ENCODE data around the gene KRT24. TPM values are rescaled to one million over a fixed set of nuclear protein-coding genes. Genes with fewer than 3 reads are reported as not detected.

Gene KRT24
- total and polyA plus RNA-seq, 2 of the 4 experiments (the other 2 are of a cell fraction): not detected

DNA sequence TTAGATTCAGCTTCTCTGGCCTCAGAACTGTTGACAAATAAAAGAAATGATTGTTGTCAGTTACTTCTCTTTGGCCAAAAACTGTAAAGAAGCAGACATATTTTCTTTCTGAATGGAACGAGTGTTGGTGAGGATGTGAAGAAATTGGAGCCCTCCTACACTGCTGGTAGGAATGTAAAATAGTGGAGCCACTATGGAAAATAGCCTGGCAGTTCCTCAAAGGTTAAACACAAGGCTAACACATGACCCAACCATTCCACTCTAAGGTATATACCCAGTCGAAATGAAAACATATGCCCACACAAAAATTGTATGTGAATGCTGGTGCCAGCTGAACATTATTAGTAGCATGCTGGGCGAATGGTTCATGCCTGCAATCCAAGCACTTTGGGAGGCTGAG lies 14.2 kb upstream of the KRT24 start:
- Histone ChIP-seq H2AK5ac (ENCODE audit: low read depth, low read length) (no peak overlapping the region), H2AK9ac (replicated peaks; ENCODE audit: low read depth, low read length, poor library complexity) (no peak overlapping the region), H4K5ac (ENCODE audit: low read depth, low read length) (no peak overlapping the region), H2BK20ac (ENCODE audit: low read depth, low read length) (no peak overlapping the region), H3K9ac (ENCODE audit: low read depth, low read length) (no peak overlapping the region), H4K91ac (ENCODE audit: insufficient read depth, low read depth, low read length) (no peak overlapping the region), H3K23ac (ENCODE audit: low read depth, low read length) (no peak overlapping the region), H4K8ac (ENCODE audit: low read depth in 2 of 2, low read length in 2 of 2) (no peak overlapping the region), H3K4me1 (ENCODE audit: control insufficient read depth, insufficient read depth, low read length) (no peaks in the 10 kb centered on the region), H2AFZ (replicated peaks; ENCODE audit: low read length, poor library complexity) (no peak overlapping the region), H3K4me2 (ENCODE audit: low read depth, low read length) (no peak overlapping the region), H3K79me1 (ENCODE audit: low read depth in 1 of 2, low read length in 2 of 2) (no peaks in the 10 kb centered on the region), H3K14ac (replicated peaks; ENCODE audit: low read depth, low read length) (no peak overlapping the region), H3K36me3 (ENCODE audit: control insufficient read depth, insufficient read depth, low read length) (no peaks in the 10 kb centered on the region), H3K27ac (ENCODE audit: insufficient read depth, low read length) (no peak overlapping the region), H3K4ac (ENCODE audit: low read depth, low read length) (no peak overlapping the region), H2BK15ac (ENCODE audit: low read depth, low read length) (no peak overlapping the region), H3K9me3 (ENCODE audit: control insufficient read depth, insufficient read depth, low read length) (no peaks in the 10 kb centered on the region), H3K9me1 (ENCODE audit: insufficient read depth, low read length) (no peaks in the 10 kb centered on the region), H4K20me1 (ENCODE audit: insufficient read depth, low read length) (no peaks in the 10 kb centered on the region), H2BK120ac (ENCODE audit: low read depth, low read length) (no peak overlapping the region), H3K4me3 (ENCODE audit: insufficient read depth, low read depth, low read length) (no peak overlapping the region), H3K56ac (ENCODE audit: extremely low read depth, insufficient read depth, low read length) (no peak overlapping the region), H3K18ac (ENCODE audit: low read depth, low read length) (no peak overlapping the region), H3K27me3 (ENCODE audit: control insufficient read depth, insufficient read depth, low read length) (peaks cover 44% of the 10 kb centered on the region), H2BK5ac (ENCODE audit: low read depth, low read length, poor library complexity, severe bottlenecking) (no peak overlapping the region)
- BruUV-seq (replicated peaks): no TSS peak
- DNase-seq: no peak
- in situ Hi-C loops (cut with MboI; ENCODE audit: low sequenced_read_pairs): no loop called here
- dilution Hi-C loops (cut with HindIII; ENCODE audit: low sequenced_read_pairs, unreplicated experiment): no loop called here
- ATAC-seq (ENCODE audit: low read depth): no peak
- 40% methylated on average over 1 of the region's 3 CpGs; no CpG with 5 or more reads in 1 of the 2 experiments for WGBS, 2 experiments (ENCODE audit: extremely low coverage in 2 of 2, insufficient read length in 1 of 2)
- ChIA-PET POLR2A (ENCODE audit: unreplicated experiment) (no interaction called here), CTCF (no interaction called here)
- intact Hi-C loops (cut with micrococcal nuclease): no loop called here
- TF ChIP-seq CHD1 (IDR thresholded peaks at IDR 0.05; ENCODE audit: low read depth, low read length): no peak
- TF ChIP-seq MAFK (IDR thresholded peaks at IDR 0.05; ENCODE audit: low read depth, low read length): no peak
- TF ChIP-seq, protein P1, sequence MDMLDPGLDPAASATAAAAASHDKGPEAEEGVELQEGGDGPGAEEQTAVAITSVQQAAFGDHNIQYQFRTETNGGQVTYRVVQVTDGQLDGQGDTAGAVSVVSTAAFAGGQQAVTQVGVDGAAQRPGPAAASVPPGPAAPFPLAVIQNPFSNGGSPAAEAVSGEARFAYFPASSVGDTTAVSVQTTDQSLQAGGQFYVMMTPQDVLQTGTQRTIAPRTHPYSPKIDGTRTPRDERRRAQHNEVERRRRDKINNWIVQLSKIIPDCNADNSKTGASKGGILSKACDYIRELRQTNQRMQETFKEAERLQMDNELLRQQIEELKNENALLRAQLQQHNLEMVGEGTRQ (IDR thresholded peaks at IDR 0.05; ENCODE audit: low read depth, low read length): no peak
- TF ChIP-seq RCOR1 (IDR thresholded peaks at IDR 0.05; ENCODE audit: insufficient replicate concordance, low read length): no peak
- TF ChIP-seq, protein P2, sequence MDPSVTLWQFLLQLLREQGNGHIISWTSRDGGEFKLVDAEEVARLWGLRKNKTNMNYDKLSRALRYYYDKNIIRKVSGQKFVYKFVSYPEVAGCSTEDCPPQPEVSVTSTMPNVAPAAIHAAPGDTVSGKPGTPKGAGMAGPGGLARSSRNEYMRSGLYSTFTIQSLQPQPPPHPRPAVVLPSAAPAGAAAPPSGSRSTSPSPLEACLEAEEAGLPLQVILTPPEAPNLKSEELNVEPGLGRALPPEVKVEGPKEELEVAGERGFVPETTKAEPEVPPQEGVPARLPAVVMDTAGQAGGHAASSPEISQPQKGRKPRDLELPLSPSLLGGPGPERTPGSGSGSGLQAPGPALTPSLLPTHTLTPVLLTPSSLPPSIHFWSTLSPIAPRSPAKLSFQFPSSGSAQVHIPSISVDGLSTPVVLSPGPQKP (IDR thresholded peaks at IDR 0.05; ENCODE audit: borderline replicate concordance, low read depth, low read length): no peak

Measured in IMR-90 (cell line).